Measurements from ENCODE around the gene PKNOX2.

DNA sequence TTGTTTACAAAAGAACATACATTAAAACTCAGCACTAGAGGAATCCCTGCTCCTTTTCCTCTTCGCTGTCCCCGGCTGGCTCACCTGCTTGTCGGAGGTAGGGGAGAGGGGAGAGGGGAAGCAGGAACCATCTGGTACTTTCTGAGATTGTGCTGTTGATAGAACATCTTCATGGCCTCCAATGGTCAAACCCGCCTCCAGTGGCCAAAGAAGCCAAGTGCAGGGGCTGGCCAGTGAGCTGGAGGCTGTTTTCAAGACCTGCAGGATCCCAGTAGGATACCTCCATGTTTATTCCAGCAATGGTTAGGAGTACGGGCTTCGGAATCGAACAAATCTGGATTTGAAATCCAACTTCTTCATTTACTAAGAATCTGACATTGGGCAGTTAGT, 92.6 kb downstream of the PKNOX2 start:
- TF ChIP-seq POLR2A (IDR thresholded peaks at IDR 0.05) = no peak
- no peak for TF ChIP-seq POLR2AphosphoS5 (IDR thresholded peaks at IDR 0.05)
- TF ChIP-seq, protein P1, sequence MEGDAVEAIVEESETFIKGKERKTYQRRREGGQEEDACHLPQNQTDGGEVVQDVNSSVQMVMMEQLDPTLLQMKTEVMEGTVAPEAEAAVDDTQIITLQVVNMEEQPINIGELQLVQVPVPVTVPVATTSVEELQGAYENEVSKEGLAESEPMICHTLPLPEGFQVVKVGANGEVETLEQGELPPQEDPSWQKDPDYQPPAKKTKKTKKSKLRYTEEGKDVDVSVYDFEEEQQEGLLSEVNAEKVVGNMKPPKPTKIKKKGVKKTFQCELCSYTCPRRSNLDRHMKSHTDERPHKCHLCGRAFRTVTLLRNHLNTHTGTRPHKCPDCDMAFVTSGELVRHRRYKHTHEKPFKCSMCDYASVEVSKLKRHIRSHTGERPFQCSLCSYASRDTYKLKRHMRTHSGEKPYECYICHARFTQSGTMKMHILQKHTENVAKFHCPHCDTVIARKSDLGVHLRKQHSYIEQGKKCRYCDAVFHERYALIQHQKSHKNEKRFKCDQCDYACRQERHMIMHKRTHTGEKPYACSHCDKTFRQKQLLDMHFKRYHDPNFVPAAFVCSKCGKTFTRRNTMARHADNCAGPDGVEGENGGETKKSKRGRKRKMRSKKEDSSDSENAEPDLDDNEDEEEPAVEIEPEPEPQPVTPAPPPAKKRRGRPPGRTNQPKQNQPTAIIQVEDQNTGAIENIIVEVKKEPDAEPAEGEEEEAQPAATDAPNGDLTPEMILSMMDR (IDR thresholded peaks at IDR 0.05) = no peak
- TF ChIP-seq EP300 (IDR thresholded peaks at IDR 0.05; ENCODE audit: low read depth) = no peak

Measured in transverse colon (tissue), 4 donors.